CD1c-positive myeloid dendritic cell (primary cell): ENCODE measurements around the gene PRDM11.
A peak's percentile ranks its signal among the peaks of the same experiment; 100 is the strongest.
"Not testable (repeated sequence)": the region's sequence is repeated elsewhere in the genome, so short reads cannot be mapped to it uniquely, and the experiment has no call there.

Source experiments
- DNase-seq: peaks from one replicate; pipeline ENCODE4 v3.0.0-alpha.2; 2016; ENCODE audit errors: extremely low spot score

PRDM11 gene

GRCh38 chr11:45146072-45147016 lies at the start of gene PRDM11:
Gene PRDM11 (plus strand): TSS chr11:45146639. CDS start chr11:45181767, 35,128 bp downstream.
- DNase-seq, result peak; percentile 78

- peak; percentile 52 for DNase-seq
These were observed 48.5 kb upstream of the PRDM11 start for GRCh38 chr11:45097721-45098493.

- DNase-seq, result no peak
These were observed 47.5 kb upstream of the PRDM11 start for GRCh38 chr11:45098929-45099328.

GRCh38 chr11:45100339-45100738 lies 46.1 kb upstream of the PRDM11 start:
- DNase-seq, result peak; percentile 60

DNA sequence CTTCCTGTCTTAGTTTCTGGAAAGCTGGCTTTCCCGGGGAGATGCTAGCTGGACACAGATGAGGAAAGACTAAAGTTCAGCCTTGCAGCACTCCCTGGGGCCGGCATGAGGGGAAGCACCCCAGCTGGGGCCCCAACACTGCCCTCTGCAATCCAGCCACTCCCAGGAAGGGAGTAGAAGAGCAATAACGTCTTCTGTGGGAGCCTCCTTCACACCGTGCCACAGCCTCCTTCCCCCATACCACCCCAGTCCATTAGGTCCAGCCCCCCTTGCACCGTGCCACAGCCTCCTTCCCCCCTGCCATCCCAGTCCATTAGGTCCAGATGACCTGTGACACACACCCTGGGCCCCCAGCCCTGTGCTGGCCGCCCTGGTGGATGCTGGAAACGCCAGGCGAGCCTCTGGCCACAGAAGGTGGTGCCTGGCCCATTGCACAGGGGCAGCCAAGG lies 44.1 kb upstream of the PRDM11 start:
- no peak for DNase-seq

DNA sequence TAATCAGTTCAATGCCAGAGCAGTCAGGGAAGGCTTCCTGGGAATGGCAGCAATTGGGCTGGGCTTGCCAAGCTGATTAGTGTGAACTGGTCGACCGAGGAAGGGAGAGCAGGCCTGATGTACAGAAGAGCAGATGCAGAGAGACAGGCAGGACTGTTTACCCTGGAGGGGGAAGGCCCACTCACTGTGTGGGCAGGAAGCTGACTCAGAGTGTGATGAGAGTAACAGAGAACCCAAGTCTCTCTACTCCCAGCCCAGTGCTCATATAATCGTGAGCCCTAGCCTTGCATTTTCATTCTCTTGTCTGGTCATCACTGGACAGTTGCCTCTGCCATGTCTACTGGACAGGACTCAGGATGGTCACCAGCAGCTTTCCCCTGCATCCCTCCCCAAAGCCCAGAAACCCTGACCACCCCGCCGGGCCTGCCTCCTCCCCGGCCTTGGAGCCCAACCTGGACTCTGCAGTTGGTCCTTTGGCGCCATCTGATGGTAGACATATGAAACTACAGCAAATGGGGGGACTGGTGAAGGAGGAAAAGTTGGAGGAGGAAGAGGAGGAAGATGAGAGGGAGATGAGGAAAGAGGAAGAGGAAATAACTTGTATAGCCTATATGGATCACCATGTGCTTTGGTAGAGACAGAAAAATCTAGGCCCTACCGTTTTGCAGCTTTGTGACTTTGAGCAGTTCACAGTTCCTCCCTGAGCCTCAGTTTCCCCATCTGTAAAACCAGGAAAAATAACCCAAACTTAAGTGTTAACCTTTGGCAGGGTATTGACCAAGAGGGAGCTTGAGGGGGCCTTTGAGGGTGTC lies 43.4 kb upstream of the PRDM11 start:
- DNase-seq, result peak; percentile 77

DNA sequence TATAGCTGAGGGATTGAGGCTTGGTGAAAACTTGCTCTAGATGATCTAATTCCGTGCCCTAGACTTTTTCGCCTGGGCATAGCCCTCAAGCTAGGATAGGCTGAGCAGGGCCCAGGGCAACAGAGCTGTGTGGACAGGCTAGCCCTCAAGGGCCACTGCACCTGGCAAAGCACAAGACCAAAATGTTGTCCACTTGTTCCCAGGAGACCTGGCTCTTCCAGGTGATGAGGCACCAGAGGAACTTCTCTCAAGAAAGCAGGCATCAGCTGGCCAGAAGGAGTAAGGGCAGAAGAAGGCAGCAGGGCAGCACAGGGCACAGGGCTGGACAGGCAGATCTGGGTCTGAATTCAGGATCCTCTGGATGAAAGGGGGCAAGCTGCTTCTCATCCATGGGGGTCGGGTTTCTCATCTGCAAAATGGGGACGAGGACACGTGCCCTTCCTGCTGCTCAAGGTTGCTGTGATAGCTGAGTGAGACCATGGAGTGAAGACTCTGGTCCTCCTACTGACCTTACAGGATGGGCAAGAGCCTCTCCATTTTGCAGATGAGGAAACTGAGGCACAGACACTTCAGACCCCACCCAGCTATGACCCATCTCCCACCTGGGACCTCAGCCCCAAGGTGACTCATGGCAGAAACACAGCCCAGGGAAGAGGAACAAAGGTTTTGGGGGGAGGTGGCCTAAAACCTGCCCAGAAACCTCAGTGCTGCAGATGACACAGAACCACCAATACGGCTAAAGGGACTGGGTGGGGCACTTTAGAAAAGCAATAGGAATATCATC lies 42.2 kb upstream of the PRDM11 start:
- DNase-seq, result no peak

DNA sequence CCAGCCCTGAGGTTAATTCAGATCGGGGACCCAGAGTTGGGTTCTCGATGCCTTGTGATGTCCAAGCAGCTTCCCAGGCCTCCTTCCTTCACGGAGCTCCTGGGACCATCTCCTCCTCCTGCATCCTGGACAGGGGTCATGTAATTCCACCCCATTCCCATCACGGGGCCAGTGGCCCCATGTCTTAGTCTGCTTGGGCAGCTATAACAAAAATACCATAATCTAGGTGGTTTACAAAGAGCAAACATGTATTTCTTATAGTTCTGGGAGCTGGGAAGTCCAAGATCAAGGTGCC lies 41.7 kb upstream of the PRDM11 start:
- no peak for DNase-seq

GRCh38 chr11:45105233-45105983 lies 41.0 kb upstream of the PRDM11 start:
- DNase-seq, result peak; percentile 71

DNA sequence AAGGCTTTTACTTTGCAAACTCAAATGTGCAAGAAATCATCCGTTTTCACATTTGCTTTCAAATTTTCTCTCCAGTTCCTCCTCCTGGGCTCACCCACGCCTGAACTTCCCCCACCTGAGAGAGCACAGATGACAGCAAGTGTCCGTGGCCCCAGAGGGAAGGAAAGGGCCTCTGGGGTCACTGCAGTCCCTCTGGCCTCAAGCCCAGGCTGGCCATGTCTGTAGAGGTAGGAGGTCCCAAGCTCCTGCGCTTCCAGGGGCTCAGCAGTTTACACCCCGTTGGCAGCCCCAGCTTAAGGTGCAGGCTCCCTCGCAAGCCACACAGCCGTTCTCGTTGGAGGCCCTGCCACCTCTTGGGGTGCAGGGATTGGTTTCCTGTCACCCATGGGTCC lies 40.5 kb upstream of the PRDM11 start:
- DNase-seq, result peak; percentile 24

DNA sequence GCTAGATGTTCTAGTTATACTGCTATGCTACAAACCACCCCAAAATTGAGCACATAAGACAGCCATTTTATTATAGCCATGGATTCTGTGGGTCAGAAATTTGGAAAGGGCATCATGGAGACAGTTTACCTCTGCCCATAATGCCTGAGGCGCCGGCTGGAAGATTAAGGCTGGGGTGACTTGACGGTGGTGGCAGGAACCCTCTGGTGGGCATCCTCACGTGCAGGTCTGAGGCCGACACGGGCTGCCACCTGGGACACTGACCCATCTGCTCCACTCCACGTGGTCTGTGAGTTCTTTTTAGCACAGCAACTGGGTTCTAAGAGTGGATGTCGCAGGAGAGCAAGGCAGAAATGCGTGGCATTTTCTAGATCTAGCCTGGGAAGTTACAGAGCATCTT lies 40.0 kb upstream of the PRDM11 start:
- DNase-seq, result no peak

DNA sequence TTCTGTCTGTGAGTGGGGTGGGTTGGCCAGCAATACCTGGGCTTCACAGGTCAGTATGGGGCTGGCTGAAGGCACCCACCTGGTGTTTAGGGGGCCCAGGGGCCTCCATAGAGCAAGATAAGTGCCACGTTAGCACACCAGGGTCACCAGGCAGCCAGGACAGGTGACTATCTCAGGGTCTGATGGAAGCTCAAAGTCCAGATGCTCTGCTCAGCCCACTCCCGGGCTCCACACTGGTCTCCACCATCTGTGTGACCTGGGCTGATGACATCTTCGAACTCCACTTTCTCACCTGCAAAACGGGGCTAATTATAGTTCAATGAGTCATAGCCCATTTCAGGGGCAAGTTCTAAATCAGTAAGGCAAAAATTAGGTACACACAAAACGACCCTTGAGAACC lies 39.4 kb upstream of the PRDM11 start:
- DNase-seq, result no peak

GRCh38 chr11:45108070-45109064 lies 38.1 kb upstream of the PRDM11 start:
- DNase-seq, result no peak

DNA sequence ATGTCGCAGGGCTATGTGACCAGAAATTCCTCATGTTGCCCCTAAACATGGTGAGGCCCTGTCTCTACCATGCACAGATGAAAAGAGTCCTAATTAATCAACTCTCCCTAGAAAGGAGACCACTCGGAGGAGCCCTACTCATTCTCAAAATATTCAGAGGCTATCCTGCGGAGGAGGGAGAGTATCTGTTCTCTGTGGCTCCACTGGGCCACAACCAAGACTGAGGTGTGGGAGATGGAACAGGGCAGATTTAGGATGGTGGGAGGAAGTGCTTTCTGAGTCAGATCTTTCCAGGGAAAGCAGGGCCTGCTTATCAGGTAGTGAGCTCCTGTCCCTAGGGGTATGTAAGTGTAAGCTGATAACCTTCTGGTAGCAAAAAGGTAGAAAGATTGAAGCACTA lies 37.0 kb upstream of the PRDM11 start:
- no peak for DNase-seq

DNA sequence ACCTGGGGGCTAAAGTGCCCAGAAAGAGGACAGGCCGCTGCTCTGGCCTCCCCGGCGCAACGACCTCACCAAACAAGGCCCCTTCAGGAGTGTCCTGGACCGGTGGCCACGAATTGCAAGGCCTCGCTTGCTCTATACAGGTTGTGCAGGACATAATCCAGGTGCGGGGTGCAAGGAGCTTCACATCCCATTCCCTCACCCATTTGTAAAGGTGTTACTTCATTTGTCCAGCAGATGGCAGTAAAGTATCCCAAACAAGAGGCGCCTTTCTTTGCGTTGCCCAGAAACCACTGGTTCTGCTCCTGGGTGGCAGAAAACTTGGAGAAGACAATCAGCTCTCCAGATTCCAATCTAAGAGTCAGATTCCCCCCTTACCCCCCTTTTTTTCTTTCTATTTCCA lies 35.9 kb upstream of the PRDM11 start:
- DNase-seq, result peak; percentile 81

- DNase-seq, result peak; percentile 23
These were observed 32.6 kb upstream of the PRDM11 start for GRCh38 chr11:45113807-45114206.

- not testable (repeated sequence) for DNase-seq
These were observed 18.6 kb upstream of the PRDM11 start for GRCh38 chr11:45127836-45128235.

GRCh38 chr11:45133878-45134277 lies 12.6 kb upstream of the PRDM11 start:
- no peak for DNase-seq

DNA sequence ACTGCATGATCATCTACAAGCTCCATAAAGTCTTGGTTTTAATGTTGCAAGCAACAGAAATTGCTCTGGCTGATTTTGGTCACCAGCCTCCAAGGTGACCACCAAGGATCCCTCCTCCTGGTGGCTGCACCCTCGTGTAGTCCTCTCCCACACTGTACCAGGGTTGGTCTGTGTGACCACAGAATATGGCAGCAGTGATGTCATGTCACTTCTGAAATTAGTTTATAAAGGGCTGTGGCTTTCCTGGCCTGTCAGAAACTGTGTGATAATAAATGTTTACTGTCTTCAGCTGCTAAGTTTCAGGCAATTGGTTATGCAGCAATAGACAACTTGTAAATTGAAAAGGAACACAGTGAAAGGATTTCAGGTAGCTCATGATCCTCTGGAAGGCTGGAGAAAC lies 5.3 kb upstream of the PRDM11 start:
- no peak for DNase-seq
